HG03565 (cell line): ENCODE data around the gene RPL27A.

Source experiments
- ATAC-seq: cut with Tn5 transposase; IDR thresholded peaks from one replicate; pipeline ENCODE4 v1.9.1; 2021; ENCODE audit warnings: mild to moderate bottlenecking, moderate library complexity; ENCODE audit not compliant: unreplicated experiment

The RPL27A gene

DNA sequence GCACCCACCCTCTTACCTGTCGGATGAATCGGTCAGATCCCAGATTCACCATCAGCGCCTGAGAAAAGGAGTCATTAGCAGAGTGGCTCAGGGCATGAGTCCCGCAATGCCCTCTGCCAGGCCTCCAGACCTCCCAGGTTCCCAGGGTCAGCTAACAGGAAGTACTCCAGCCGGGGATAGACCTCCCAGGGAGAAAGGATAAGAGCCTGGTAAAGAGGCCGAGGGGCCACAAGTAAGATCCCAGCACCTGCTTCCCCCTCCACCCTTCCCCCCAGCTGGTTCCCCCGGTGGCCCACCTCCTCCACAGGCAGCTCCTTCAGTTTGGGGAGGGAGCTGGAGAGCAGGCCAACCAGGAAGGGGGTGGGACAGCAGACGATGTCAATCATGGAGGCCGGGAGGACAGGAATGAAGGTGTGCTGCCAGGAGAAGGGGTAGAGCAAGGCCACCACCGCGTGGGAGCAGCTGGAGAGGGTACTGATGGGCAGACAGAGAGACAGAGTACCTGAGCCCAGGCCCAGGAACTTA is 16.4 kb downstream of the RPL27A start:
- ATAC-seq: no peak

- ATAC-seq: no peak
Observed at GRCh38 chr11:8699903-8700302, 17.3 kb downstream of the RPL27A start.

- no peak for ATAC-seq
Observed at GRCh38 chr11:8701891-8702597, 19.5 kb downstream of the RPL27A start.

DNA sequence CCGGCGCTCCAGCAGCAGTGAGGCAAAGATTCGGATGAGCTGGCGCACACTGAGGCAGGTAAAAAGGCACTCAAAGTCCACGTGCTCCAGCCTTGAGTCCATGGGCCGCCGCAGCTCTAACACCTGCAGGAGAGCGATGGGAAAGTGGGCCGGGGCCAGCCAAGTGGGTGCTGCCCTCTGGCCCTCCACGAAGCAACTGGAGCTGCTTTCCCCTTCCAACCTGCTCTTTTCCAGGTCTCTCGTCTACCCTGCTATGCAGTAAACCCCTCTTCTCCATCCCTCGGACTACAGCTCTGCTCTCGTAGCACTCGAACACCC is 20.0 kb downstream of the RPL27A start:
- no peak for ATAC-seq

DNA sequence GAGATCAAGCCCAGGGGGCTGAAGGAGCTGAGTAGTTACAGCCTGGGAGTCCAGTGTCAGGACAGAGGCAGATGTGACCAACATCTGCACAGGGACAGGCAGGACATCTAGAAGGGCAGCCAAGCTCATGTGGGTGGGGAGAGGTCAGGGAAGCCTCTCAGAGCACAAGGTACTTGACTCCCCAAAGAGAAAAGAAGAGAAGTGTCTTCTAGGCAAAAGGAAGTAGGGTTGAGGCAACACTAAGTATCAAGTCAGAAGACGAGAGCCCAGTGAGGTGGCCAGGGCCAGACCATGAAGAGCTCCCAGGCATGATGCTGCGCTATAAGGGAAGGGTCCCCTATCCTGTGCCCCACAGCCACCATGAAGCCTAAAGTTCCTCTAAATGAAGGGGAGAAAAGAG is 21.5 kb downstream of the RPL27A start:
- no peak for ATAC-seq

GRCh38 chr11:8705146-8705545 is 22.6 kb downstream of the RPL27A start:
- ATAC-seq: no peak

- no peak for ATAC-seq
Observed at GRCh38 chr11:8706673-8707432, 24.3 kb downstream of the RPL27A start.

- ATAC-seq: no peak
Observed at GRCh38 chr11:8707541-8708191, 25.1 kb downstream of the RPL27A start.

DNA sequence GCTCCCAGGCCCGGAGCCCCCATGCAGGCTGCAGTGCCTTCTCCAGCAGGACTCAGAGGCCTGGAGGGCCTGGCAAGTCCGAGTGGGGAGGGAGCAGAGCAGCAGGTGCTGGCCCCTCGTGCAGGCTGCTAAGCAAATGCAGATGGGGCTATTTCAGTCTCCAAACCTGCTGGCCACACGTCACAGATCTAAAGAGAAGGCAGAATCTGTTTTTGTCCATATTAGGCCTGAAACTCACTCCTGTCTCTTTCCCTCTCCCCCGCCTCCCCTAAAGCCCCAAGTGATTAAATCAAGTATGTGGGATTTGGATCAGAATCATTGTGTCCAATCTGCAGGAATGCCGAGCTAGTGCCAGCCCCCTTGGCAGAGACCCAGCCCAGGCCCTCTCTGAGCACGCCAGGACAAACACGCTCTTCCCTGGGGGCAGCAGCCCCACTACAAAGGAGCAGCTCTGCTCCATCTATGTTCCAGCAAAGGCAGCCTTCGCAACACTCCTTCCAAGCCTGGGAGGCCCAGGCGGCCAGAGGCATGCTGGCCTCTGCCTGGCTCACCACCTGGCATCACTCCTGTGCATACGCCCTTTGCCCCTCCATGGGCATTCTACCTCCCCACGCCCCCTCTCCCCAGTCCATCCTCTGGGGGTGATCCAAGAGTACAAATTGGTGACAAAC is 26.5 kb downstream of the RPL27A start:
- no peak for ATAC-seq

- ATAC-seq: no peak
Observed at GRCh38 chr11:8709777-8710176, 27.2 kb downstream of the RPL27A start.

DNA sequence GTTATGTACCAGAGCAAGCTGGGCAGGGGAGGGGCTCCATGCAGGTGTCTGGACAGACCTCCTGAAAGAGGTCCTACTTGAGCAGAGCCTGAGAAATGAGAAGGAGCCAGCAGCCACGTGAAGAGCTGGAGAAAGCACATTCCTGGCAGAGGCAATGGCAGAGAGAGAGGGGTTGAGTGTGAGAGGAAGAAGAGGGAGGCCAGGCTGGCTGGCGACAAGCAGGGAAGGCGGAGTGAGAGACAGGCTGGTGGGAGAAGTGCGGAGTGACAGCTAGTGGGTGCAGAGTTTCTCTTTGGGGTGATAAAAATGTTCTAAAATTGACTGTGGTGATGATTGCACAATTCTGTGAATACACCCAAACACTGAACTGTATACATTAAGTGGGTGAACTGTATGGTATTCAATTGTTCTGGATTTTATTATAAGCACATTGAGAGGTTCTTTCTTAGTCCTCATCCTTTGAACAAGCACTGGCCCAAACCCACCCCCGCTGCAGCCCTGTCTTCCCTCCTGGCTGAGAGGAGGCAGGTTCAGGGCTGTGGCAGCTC is 29.4 kb downstream of the RPL27A start:
- no peak for ATAC-seq

- no peak for ATAC-seq
Observed at GRCh38 chr11:8712506-8712905, 29.9 kb downstream of the RPL27A start.

DNA sequence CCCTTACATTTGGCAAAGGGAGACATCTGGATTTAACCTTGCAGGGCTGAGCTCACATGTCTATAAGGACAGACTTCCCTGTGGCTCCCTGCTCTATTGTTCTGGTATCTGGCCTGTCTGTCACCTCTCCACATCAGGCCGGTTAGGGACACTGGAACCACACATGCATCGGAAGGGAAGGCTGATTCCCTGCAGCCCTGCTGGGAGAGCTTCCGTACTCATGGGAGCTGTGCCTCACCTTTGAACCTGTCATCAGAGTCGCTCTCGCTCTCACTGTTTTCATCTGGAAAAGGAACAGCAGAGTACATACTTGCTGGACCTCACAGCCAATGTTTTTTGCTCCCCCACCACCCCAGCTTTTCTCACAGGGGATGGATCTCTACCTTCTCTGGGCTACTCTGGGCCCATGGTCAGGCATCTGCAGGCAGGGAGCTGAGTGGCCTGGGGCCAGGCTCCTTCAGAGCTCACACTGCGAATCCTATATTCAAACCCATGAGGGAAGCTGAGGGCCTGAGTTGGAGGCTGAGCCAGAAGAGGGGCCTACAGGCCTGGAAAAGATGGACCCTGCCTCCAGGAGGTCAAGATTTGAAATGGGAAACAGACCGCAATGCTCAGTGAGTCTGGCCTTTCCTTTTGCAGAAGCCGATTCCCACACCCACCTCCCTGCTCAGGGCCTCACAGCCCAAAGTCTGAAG is 31.3 kb downstream of the RPL27A start:
- ATAC-seq: no peak

GRCh38 chr11:8714622-8715225 is 32.1 kb downstream of the RPL27A start:
- no peak for ATAC-seq

DNA sequence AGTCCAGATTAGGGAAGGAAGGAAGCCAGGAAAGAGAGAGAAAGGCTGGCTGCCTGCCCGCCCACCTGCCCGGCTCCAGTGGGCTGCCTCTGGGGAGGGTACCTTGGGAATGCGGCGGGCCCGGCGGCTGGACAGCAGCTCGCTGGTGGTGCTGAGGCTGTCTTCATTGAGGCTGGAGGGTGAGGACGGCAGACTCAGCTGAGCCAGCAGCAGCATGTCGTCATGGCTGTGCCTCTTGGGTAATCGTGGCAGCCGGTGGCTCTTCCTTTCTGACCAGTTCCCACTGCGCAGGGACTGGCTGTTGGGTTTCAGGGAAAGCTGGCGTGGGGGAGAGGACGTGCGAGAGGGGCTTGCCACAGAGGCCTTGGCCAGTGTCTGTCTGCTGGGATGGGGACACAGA is 32.9 kb downstream of the RPL27A start:
- no peak for ATAC-seq

DNA sequence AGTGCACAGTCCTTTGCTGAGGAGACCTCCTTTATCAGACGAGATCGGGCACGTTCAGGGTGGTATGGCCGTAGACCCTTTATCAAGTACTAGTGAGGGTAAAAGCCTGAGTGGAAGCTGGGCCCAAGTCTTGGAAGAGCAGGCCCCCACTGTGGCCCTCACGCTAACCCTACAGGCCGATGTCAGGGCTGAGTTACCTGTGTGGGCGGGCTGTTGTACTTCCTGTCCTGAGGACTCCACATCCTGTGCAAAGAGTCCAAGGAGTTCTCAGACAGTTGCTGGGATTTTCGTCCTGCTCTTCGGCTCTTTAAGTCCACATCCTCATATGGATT is 34.9 kb downstream of the RPL27A start:
- no peak for ATAC-seq

- no peak for ATAC-seq
Observed at GRCh38 chr11:8717876-8718753, 35.5 kb downstream of the RPL27A start.

GRCh38 chr11:8719211-8719649 is 36.6 kb downstream of the RPL27A start:
- no peak for ATAC-seq

DNA sequence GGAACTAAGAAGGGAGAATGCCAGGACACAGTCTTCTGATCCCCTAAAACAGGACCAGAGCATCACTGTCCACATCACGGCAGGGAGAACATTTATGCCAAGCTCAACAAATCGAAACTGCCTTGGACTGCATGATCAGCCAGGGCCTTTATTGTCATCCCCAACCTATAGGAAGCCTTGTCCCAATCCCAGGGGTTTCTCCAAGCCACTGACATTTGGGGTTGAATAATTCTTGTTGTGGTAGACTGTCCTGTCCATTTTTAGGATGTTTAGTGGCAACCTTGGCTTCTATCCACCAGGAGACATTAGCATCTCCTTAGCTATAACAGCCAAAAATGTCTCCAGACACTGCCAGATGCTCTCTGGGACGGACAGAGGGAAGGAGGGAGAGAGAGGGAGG is 37.1 kb downstream of the RPL27A start:
- ATAC-seq: no peak
